Articular chondrocyte of knee joint (primary cell): ENCODE results near the gene IPO8. TPM values are rescaled to one million over a fixed set of nuclear protein-coding genes. Genes with fewer than 3 reads are reported as not detected.

Experiments
- total RNA-seq: library from RNA; depleted of rRNA; stranded (reverse); fragments of >200 nt; gene quantifications from 2 replicates; pipeline ENCODE4 v1.2.3, GENCODE V29; 2012

The IPO8 gene
- total RNA-seq: 39.2 and 43.8 TPM in 2 replicates

DNA sequence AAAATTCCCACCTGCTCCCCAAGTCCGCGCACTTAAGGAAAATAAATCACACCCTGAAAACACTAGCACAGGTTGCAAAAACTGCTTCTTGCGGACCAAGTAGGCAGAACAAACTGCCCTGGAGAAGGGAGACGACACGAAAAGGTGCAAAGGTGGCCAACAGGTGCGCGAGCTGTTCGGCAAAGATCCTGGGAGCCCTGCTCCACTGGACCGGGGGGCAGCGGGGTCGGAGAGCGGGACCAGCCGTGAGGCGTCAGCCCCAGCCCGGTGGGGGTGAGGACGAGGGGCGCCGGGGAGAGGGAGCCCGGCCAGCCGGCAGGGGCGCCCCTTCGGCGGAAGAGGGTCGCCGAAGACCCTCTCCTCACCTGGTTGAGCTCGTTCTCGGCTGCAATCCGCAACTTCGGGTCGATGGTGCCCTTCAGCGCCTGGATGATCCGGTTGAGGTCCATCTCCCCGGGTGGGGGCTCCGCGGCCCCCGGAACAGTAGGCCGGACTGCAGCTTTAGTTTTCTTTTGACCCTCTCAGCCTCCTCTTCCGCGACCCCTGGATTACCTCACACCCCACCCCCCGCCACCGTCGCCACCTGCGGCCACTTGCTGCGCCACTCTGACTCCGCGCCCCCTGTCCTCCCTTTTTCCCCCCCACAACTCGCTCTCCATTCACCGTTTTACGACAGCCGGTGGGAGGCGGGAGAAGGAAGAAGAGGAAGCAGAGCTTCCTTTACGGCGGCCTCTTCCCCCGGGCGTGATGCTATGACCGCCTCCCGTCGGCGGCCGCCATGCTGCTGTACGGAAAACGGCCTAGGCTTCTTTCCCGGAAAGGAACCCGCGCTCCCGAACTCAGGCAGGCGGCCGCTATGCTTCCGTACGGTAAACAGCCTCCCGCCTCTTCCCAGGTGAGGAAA lies at the start of gene IPO8:
Gene IPO8, minus strand, starts transcription at position 671 of the 904 bp plus-strand sequence. Its CDS starts 222 bp downstream, at position 449.

Other genes with a start within 250 kb of the IPO8 start
- 27.7 and 32.5 TPM in 2 replicates for gene CAPRIN2, start 59.1 kb upstream of the IPO8 start, total RNA-seq
- gene TSPAN11, start 230.9 kb upstream of the IPO8 start, total RNA-seq: 6.7 and 11.1 TPM in 2 replicates